ENCODE data around the gene MEIS2. TPM values are rescaled to one million over a fixed set of nuclear protein-coding genes. Genes with fewer than 3 reads are reported as not detected.

The MEIS2 gene
- total RNA-seq, 1 donor = 0.21 TPM

GRCh38 chr15:37130356-37130755 is 30.0 kb upstream of the MEIS2 start:
- Histone ChIP-seq H3K9me3 (ENCODE audit: low read depth, low read length) (no peaks in the 10 kb centered on the region), H3K4me3 (ENCODE audit: low read length) (no peak overlapping the region)

GRCh38 chr15:37125143-37125542 is 24.8 kb upstream of the MEIS2 start:
- Histone ChIP-seq H3K4me3 (ENCODE audit: low read length) (no peak overlapping the region), H3K9me3 (ENCODE audit: low read depth, low read length) (no peaks in the 10 kb centered on the region), H3K4me1 (ENCODE audit: insufficient read depth, low read length) (no peaks in the 10 kb centered on the region), H3K27me3 (ENCODE audit: insufficient read depth, low read length) (peaks cover 4% of the 10 kb centered on the region)

More at GRCh38 chr15:37130356-37130755, 30.0 kb upstream of the MEIS2 start:
- no peaks in the 10 kb centered on the region for H3K4me1 ChIP-seq (ENCODE audit: insufficient read depth, low read length)
- H3K27me3 ChIP-seq (ENCODE audit: insufficient read depth, low read length) = peaks cover 5% of the 10 kb centered on the region

GRCh38 chr15:37124331-37124730 is 24.0 kb upstream of the MEIS2 start:
- H3K4me1 ChIP-seq (ENCODE audit: insufficient read depth, low read length) = no peaks in the 10 kb centered on the region
- no peak overlapping the region for H3K4me3 ChIP-seq (ENCODE audit: low read length)
- peaks cover 3% of the 10 kb centered on the region for H3K27me3 ChIP-seq (ENCODE audit: insufficient read depth, low read length)
- H3K9me3 ChIP-seq (ENCODE audit: low read depth, low read length) = no peaks in the 10 kb centered on the region

GRCh38 chr15:37122703-37123102 is 22.4 kb upstream of the MEIS2 start:
- H3K27me3 ChIP-seq (ENCODE audit: insufficient read depth, low read length) = peaks cover 3% of the 10 kb centered on the region
- no peak overlapping the region for H3K4me3 ChIP-seq (ENCODE audit: low read length)
- no peaks in the 10 kb centered on the region for H3K9me3 ChIP-seq (ENCODE audit: low read depth, low read length)
- H3K4me1 ChIP-seq (ENCODE audit: insufficient read depth, low read length) = no peaks in the 10 kb centered on the region

GRCh38 chr15:37121492-37121891 is 21.1 kb upstream of the MEIS2 start:
- H3K27me3 ChIP-seq (ENCODE audit: insufficient read depth, low read length) = peaks cover 6% of the 10 kb centered on the region
- no peak overlapping the region for H3K4me3 ChIP-seq (ENCODE audit: low read length)
- H3K9me3 ChIP-seq (ENCODE audit: low read depth, low read length) = no peaks in the 10 kb centered on the region
- H3K4me1 ChIP-seq (ENCODE audit: insufficient read depth, low read length) = no peaks in the 10 kb centered on the region

- peaks cover 28% of the 10 kb centered on the region for H3K27me3 ChIP-seq (ENCODE audit: insufficient read depth, low read length)
- H3K9me3 ChIP-seq (ENCODE audit: low read depth, low read length) = no peaks in the 10 kb centered on the region
- H3K4me1 ChIP-seq (ENCODE audit: insufficient read depth, low read length) = no peaks in the 10 kb centered on the region
- no peak overlapping the region for H3K4me3 ChIP-seq (ENCODE audit: low read length)
Measured at GRCh38 chr15:37117030-37117429, 16.7 kb upstream of the MEIS2 start.

GRCh38 chr15:37115538-37115937 is 15.2 kb upstream of the MEIS2 start:
- Histone ChIP-seq H3K9me3 (ENCODE audit: low read depth, low read length) (no peaks in the 10 kb centered on the region), H3K4me3 (ENCODE audit: low read length) (no peak overlapping the region), H3K27me3 (ENCODE audit: insufficient read depth, low read length) (peaks cover 43% of the 10 kb centered on the region), H3K4me1 (ENCODE audit: insufficient read depth, low read length) (peaks cover 5% of the 10 kb centered on the region)

- peaks cover 8% of the 10 kb centered on the region for H3K4me1 ChIP-seq (ENCODE audit: insufficient read depth, low read length)
- no peaks in the 10 kb centered on the region for H3K9me3 ChIP-seq (ENCODE audit: low read depth, low read length)
- peaks cover 68% of the 10 kb centered on the region for H3K27me3 ChIP-seq (ENCODE audit: insufficient read depth, low read length)
- H3K4me3 ChIP-seq (ENCODE audit: low read length) = no peak overlapping the region
Measured at GRCh38 chr15:37112971-37113670, 12.8 kb upstream of the MEIS2 start.

GRCh38 chr15:37112171-37112570 is 11.8 kb upstream of the MEIS2 start:
- H3K4me1 ChIP-seq (ENCODE audit: insufficient read depth, low read length) = peaks cover 8% of the 10 kb centered on the region
- no peaks in the 10 kb centered on the region for H3K9me3 ChIP-seq (ENCODE audit: low read depth, low read length)
- peaks cover 77% of the 10 kb centered on the region for H3K27me3 ChIP-seq (ENCODE audit: insufficient read depth, low read length)
- no peak overlapping the region for H3K4me3 ChIP-seq (ENCODE audit: low read length)

GRCh38 chr15:37111427-37111717 is 11.0 kb upstream of the MEIS2 start:
- H3K9me3 ChIP-seq (ENCODE audit: low read depth, low read length) = no peaks in the 10 kb centered on the region
- peaks cover 8% of the 10 kb centered on the region for H3K4me1 ChIP-seq (ENCODE audit: insufficient read depth, low read length)
- no peak overlapping the region for H3K4me3 ChIP-seq (ENCODE audit: low read length)
- peaks cover 81% of the 10 kb centered on the region for H3K27me3 ChIP-seq (ENCODE audit: insufficient read depth, low read length)

- Histone ChIP-seq H3K9me3 (ENCODE audit: low read depth, low read length) (no peaks in the 10 kb centered on the region), H3K27me3 (ENCODE audit: insufficient read depth, low read length) (peaks cover 94% of the 10 kb centered on the region), H3K4me1 (ENCODE audit: insufficient read depth, low read length) (peaks cover 8% of the 10 kb centered on the region), H3K4me3 (ENCODE audit: low read length) (no peak overlapping the region)
Measured at GRCh38 chr15:37109872-37110572, 9.7 kb upstream of the MEIS2 start.

GRCh38 chr15:37109168-37109871 is 9.0 kb upstream of the MEIS2 start:
- Histone ChIP-seq H3K9me3 (ENCODE audit: low read depth, low read length) (no peaks in the 10 kb centered on the region), H3K27me3 (ENCODE audit: insufficient read depth, low read length) (peaks cover 99% of the 10 kb centered on the region), H3K4me3 (ENCODE audit: low read length) (no peak overlapping the region), H3K4me1 (ENCODE audit: insufficient read depth, low read length) (peaks cover 8% of the 10 kb centered on the region)

- no peaks in the 10 kb centered on the region for H3K9me3 ChIP-seq (ENCODE audit: low read depth, low read length)
- H3K4me3 ChIP-seq (ENCODE audit: low read length) = no peak overlapping the region
- H3K27me3 ChIP-seq (ENCODE audit: insufficient read depth, low read length) = peaks cover 99% of the 10 kb centered on the region
- H3K4me1 ChIP-seq (ENCODE audit: insufficient read depth, low read length) = peaks cover 8% of the 10 kb centered on the region
Measured at GRCh38 chr15:37108381-37109167, 8.2 kb upstream of the MEIS2 start.

GRCh38 chr15:37107744-37108380 is 7.5 kb upstream of the MEIS2 start:
- H3K4me3 ChIP-seq (ENCODE audit: low read length) = no peak overlapping the region
- peaks cover 99% of the 10 kb centered on the region for H3K27me3 ChIP-seq (ENCODE audit: insufficient read depth, low read length)
- H3K9me3 ChIP-seq (ENCODE audit: low read depth, low read length) = no peaks in the 10 kb centered on the region
- peaks cover 8% of the 10 kb centered on the region for H3K4me1 ChIP-seq (ENCODE audit: insufficient read depth, low read length)
